ENCODE results near the gene CD7. TPM values are rescaled to one million over a fixed set of nuclear protein-coding genes. Genes with fewer than 3 reads are reported as not detected.

Gene CD7
- total RNA-seq, 1 experiment from 2014 or later: 0.77 TPM

DNA sequence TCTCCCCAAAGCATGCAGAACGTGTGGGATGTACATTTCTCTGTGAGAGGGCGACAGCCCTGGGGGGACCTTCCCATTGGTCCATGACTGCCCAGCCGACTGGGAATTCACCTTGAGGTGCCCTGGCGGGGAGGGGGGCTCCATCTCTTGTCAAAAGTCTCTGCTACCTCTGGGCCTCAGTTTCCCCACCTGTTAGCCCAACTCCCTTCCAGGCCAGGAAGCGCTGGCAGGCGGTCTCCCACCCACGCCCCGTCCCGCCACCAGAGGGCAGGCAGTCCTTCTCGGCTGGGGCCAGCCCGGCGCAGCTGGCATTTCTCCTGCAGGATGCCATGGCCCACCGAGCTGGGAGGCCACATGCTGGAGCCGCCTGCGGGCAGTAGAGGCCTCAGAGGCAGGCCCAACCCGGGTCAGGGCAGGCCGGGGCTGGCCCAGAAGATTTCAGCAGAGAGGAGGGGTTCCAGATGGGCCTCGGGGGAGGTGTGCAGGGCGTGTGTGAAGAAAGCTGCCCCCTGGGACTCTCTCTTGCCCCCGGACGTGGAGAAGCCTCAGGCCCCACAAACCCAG lies 16.6 kb downstream of the CD7 start:
- ATAC-seq (peak; percentile 40), DNase-seq (ENCODE audit: low read depth, low spot score) (no peak)
- in situ Hi-C loops (cut with HindIII; ENCODE audit: low pct_unique_long_range_greater_than_20kb, low sequenced_read_pairs) (no loop called here), intact Hi-C loops (cut with micrococcal nuclease; ENCODE audit: unreplicated experiment) (no loop called here)
- Histone ChIP-seq H3K36me3 (ENCODE audit: control insufficient read depth, insufficient read depth, low read length) (no peaks in the 10 kb centered on the region), H3K9me3 (ENCODE audit: control insufficient read depth, insufficient read depth, low read depth, low read length) (no peaks in the 10 kb centered on the region), H3K4me1 (ENCODE audit: control insufficient read depth, insufficient read depth, low read length) (peaks cover 56% of the 10 kb centered on the region), H3K27me3 (ENCODE audit: control insufficient read depth, insufficient read depth, low read length) (no peaks in the 10 kb centered on the region), H3K27ac (ENCODE audit: low read length) (no peak overlapping the region), H3K4me3 (ENCODE audit: low read depth in 2 of 2, low read length in 2 of 2) (no peak overlapping the region)
- TF ChIP-seq TCF7L2 (IDR thresholded peaks at IDR 0.05; ENCODE audit: low read depth, low read length) (no peak), SIN3A (IDR thresholded peaks at IDR 0.05; ENCODE audit: borderline replicate concordance, insufficient read depth, low read depth, low read length) (no peak)
- TF ChIP-seq, protein P1, sequence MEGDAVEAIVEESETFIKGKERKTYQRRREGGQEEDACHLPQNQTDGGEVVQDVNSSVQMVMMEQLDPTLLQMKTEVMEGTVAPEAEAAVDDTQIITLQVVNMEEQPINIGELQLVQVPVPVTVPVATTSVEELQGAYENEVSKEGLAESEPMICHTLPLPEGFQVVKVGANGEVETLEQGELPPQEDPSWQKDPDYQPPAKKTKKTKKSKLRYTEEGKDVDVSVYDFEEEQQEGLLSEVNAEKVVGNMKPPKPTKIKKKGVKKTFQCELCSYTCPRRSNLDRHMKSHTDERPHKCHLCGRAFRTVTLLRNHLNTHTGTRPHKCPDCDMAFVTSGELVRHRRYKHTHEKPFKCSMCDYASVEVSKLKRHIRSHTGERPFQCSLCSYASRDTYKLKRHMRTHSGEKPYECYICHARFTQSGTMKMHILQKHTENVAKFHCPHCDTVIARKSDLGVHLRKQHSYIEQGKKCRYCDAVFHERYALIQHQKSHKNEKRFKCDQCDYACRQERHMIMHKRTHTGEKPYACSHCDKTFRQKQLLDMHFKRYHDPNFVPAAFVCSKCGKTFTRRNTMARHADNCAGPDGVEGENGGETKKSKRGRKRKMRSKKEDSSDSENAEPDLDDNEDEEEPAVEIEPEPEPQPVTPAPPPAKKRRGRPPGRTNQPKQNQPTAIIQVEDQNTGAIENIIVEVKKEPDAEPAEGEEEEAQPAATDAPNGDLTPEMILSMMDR (IDR thresholded peaks at IDR 0.05): peak; percentile 97
- TF ChIP-seq, protein P2, sequence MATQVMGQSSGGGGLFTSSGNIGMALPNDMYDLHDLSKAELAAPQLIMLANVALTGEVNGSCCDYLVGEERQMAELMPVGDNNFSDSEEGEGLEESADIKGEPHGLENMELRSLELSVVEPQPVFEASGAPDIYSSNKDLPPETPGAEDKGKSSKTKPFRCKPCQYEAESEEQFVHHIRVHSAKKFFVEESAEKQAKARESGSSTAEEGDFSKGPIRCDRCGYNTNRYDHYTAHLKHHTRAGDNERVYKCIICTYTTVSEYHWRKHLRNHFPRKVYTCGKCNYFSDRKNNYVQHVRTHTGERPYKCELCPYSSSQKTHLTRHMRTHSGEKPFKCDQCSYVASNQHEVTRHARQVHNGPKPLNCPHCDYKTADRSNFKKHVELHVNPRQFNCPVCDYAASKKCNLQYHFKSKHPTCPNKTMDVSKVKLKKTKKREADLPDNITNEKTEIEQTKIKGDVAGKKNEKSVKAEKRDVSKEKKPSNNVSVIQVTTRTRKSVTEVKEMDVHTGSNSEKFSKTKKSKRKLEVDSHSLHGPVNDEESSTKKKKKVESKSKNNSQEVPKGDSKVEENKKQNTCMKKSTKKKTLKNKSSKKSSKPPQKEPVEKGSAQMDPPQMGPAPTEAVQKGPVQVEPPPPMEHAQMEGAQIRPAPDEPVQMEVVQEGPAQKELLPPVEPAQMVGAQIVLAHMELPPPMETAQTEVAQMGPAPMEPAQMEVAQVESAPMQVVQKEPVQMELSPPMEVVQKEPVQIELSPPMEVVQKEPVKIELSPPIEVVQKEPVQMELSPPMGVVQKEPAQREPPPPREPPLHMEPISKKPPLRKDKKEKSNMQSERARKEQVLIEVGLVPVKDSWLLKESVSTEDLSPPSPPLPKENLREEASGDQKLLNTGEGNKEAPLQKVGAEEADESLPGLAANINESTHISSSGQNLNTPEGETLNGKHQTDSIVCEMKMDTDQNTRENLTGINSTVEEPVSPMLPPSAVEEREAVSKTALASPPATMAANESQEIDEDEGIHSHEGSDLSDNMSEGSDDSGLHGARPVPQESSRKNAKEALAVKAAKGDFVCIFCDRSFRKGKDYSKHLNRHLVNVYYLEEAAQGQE (IDR thresholded peaks at IDR 0.05; ENCODE audit: insufficient read depth in 1 of 2, low read depth in 2 of 2, low read length in 1 of 2): peak in 1 of 2 experiments; percentile 60; a peak in 1 of 4 replicates
- CTCF ChIA-PET: interaction anchor here (0.6 to 1.8 kb wide), 7 partner anchors 10 to 114 kb away, joined by 3 to 11 read pairs (median 4); partner anchors contain the start of gene CD7
- POLR2A ChIA-PET: no interaction called here
- BruUV-seq (replicated peaks): no TSS peak

DNA sequence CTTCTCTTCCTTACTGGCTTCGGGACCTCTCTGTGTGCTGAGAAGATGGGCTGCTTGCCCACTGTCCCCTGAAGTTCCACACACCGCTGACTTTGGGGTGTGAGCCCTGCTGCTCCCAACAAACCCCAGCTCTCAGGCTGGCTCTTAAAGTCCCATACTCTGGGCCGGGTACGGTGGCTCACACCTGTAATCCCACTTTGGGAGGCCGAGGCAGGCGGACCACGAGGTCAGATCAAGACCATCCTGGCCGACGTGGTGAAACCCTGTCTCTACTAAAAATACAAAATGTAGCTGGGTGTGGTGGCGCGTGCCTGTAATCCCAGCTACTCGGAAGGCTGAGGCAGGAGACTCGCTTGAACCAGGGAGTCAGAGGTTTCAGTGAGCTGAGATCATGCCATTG lies 17.2 kb downstream of the CD7 start:
- POLR2A ChIA-PET: no interaction called here
- ATAC-seq (no peak), DNase-seq (ENCODE audit: low read depth, low spot score) (no peak)
- Histone ChIP-seq H3K4me1 (ENCODE audit: control insufficient read depth, insufficient read depth, low read length) (peaks cover 62% of the 10 kb centered on the region), H3K4me3 (ENCODE audit: low read depth in 2 of 2, low read length in 2 of 2) (no peak overlapping the region), H3K27ac (ENCODE audit: low read length) (no peak overlapping the region), H3K27me3 (ENCODE audit: control insufficient read depth, insufficient read depth, low read length) (no peaks in the 10 kb centered on the region), H3K36me3 (ENCODE audit: control insufficient read depth, insufficient read depth, low read length) (no peaks in the 10 kb centered on the region), H3K9me3 (ENCODE audit: control insufficient read depth, insufficient read depth, low read depth, low read length) (no peaks in the 10 kb centered on the region)
- intact Hi-C loops (cut with micrococcal nuclease; ENCODE audit: unreplicated experiment) (no loop called here), in situ Hi-C loops (cut with HindIII; ENCODE audit: low pct_unique_long_range_greater_than_20kb, low sequenced_read_pairs) (no loop called here)
- TF ChIP-seq, protein P1 (IDR thresholded peaks at IDR 0.05): no peak
- TF ChIP-seq SIN3A (IDR thresholded peaks at IDR 0.05; ENCODE audit: borderline replicate concordance, insufficient read depth, low read depth, low read length) (no peak), TCF7L2 (IDR thresholded peaks at IDR 0.05; ENCODE audit: low read depth, low read length) (no peak), POLR2AphosphoS5 (IDR thresholded peaks at IDR 0.05; ENCODE audit: low read depth, low read length) (no peak)
- TF ChIP-seq, protein P2 (IDR thresholded peaks at IDR 0.05; ENCODE audit: insufficient read depth in 1 of 2, low read depth in 2 of 2, low read length in 1 of 2): no peak
- BruUV-seq (replicated peaks): no TSS peak
- CTCF ChIA-PET: interaction anchor here (0.6 to 1.8 kb wide), 5 partner anchors 11 to 115 kb away, joined by 3 to 5 read pairs (median 4); no protein-coding TSS in a partner anchor

All from Panc1 (cell line).